GM19452 (cell line): ENCODE measurements around the gene MYH10.
"Not testable (repeated sequence)": the region's sequence is repeated elsewhere in the genome, so short reads cannot be mapped to it uniquely, and the experiment has no call there.

Experiments
- ATAC-seq: cut with Tn5 transposase; IDR thresholded peaks from one replicate; pipeline ENCODE4 v1.9.1; 2021; ENCODE audit not compliant: unreplicated experiment

The MYH10 gene

DNA sequence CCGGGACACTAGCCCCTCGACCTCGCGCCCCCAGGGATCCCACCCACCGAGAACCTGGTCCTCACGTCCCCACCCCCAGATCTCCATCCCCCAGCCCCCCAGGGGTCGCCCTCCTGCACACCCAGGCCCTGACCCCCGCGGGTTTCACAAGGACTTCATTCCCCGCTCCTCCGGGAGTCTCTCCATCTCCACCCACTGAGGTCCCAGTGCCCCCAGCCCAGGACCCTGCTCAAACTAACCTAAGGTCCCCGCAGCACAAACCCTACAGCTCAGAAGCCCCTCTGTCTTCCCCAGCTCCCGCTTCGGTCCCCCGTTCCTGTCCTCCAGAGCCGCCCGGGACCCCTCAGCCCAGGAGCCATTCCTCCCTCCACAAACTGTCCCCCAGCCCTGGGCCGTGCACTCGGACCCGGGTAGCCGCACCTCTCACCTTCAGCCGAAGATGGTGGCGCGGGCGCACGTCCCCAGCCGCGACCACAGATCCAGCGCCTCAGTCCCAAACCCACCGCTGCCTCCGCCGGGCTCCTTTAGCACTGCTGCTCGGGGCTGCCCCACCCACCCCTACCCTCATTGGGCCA, at the start of gene MYH10:
MYH10 (minus strand) TSS at position 499 of the 575 bp plus-strand sequence. CDS start 7,479 bp downstream, outside the sequence.
- ATAC-seq, result no peak

DNA sequence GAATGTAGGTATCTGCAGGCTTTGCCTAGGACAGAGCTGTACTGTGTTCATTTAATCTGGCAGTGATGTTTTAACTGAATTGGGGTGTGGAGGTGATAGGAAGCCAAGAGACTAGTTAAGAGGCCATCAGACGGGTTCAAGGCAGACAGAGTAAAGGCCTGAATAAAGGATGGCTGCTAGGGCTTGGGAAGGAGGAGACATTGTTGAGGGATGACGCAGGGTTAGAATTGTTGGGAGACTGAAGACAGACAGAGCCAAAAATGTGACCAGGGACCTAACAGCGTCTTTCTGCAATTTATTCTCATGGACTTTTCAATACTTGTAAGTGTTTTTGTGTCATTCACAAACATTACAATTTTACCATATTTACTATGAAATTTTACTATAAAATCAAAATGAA, 48.6 kb upstream of the MYH10 start:
- ATAC-seq, result no peak

DNA sequence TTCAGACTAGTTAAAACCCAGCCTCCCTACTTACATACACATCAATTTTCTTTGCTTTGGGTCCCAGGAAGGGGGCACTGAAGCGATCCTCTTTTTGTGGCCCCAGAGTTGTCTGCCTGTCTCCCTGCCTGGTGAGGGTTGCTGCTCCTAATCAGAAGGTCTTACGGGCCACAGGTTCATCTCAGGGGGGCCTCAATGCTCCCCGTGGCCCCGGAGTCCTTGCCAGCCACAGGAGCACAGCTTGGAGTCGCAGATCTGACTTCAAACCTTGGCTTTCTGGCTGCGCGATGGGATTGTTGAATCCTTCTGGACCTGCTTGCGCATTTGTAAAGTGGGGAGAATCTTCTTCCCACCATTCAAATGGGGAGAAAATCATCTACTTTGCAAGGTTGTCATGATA, 44.8 kb upstream of the MYH10 start:
- no peak for ATAC-seq

DNA sequence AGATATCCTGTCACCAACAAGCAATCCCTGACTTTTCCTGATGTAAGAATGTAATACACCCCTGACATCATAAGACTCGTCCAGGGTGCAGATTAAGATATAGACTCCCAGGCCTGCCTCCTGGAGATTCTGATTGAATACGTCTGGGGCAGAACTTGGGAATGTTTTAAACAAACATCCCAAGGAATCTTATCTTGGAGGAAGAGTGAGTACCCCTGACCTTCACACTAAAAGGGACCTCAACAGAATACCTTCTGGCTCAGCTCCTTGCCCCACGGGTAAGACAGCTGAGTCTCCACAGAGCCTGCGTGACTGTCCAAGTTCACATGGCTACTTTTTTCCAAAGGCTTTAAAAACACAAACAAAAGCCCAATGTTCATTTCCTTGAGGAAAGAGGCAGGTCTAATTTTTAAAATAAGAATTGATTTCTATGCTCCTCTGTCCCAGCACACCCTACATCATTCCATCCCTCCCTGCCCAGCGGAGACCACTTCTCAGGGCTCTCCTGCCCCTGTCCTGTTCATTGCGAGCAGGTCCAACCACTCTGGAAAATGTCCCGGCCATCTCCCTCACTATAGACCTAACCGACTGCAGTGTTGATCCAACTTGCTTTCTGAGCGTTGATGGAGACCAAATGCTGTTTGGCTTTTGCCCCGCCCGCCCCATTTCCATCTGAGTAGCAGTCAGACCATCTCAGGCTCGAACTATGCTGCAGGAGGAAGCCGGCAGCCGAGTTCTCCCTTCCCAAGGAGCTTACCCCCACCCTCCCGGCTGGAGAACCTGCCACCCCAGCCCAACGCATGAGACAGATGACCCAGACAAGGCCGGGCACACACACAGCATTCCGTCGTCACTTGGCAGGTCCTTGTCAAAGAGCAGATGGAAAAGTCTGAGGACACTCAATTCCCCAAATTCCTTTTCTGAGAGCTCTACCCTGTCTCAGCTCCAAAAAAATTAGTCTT, 44.1 kb upstream of the MYH10 start:
- ATAC-seq, result no peak

DNA sequence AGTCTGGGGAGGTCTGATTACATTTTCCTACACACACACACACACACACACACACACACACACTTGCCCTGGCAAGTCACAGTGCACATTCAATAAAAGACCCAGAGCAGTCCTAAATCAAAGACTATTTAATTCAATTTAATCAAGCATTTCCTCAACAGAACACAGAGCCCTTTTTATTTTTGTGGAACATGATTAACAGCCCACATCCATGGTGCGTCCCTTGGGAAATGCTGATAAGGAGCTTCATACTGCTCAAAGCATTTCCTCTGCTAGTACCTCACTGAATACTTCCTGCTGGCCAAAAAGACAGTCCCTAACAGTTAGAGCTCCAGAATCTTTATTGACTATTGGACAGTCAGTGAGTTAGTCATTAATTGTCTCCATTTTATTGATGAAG, 43.1 kb upstream of the MYH10 start:
- no peak for ATAC-seq

DNA sequence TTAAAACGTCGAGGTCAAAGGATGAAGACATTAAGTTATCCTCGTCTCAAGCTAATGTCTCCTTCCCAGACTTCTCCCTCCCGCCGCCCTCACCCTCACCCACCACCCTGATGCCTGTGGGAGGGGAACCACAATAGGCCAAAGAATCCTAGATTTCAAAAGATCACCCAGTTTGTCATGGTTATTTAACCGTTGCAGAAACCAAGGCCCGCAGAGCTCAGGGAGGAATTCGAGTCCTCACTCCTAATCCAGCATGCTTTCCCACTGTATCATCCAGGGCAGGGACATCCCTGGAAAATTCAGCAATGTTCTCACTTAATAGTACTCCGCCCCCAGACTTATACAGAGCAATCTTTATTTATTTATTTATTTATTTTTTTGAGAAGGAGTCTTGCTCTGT, 41.8 kb upstream of the MYH10 start:
- no peak for ATAC-seq

DNA sequence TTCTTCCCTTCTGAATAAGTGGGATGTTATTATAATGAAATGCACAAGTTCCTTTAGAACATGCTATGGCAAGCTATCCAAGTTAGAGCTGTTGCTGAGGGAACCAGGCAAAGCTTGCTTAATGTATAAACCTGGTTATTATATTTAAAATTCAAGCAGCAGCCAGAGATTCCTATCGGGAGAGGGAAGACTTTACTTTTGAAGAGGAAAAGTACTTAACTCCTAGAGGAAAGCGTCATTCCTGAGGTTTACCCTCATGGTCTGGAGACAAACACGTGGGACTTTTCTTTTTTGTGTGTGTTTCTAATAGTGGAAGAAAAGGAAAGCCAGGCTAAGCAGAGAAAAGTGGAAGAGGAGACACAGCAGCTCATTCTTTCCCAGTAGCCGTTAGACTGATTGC, 39.9 kb upstream of the MYH10 start:
- no peak for ATAC-seq

DNA sequence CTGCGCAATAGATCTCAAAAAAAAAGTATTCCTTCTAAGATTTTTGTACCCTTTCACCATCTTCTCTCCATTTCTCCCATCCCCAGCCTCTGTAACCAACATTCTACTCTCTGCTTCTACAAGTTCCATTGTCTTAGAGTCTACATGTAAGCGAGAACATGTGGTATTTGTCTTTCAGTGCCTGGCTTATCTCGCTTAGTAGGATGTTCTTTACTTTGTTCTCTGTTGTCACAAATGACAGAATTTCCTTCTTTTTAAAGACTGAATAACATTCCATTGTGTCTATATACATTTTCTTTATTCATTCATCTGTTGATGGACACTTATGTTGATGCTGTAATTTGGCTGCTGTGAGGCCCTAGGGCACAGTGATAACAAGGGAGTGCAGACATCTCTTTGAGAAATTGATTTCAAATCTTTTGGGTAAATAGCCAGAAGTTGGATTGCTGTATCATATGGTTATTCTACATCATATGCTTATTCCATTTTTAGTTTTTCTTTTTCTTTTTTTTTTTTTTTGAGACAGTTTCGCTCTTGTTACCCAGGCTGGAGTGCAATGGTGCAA, 37.7 kb upstream of the MYH10 start:
- no peak for ATAC-seq

DNA sequence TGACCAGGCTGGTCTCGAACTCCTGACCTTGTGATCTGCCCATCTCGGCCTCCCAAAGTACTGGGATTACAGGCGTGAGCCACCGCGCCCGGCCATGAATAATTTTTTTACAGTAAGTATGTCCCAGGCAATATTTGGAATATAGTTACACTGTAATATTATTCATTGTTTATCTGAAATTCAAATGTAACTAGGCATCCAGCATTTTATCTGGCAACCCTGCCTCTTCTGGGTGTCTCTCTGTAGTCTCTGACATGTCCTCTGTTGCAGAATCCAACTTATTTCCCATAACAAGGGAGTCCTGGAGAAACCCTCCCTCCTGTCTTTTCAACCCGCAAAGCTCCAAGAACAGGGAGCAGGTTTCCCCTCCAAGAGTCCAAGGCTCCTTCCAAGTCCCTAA, 36.9 kb upstream of the MYH10 start:
- no peak for ATAC-seq

DNA sequence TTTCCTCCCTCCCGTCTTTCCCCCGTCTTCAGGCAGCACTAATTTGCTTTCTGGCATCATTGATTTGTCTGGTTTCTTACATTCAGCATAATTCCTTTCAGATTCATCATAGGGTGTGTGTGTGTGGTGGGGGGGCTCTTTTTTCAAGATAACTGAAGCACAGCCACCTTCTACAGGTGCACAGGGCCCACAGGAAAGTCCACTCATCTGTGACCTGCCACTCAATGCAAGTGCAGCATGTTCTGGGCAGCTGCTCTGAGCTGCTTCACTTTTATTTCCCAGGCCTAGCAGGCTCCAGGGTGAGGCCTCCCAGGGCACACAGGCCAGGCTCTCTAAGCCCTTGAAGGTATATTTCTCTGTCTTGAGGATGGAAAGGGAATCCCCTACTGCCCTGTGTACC, 35.2 kb upstream of the MYH10 start:
- no peak for ATAC-seq

DNA sequence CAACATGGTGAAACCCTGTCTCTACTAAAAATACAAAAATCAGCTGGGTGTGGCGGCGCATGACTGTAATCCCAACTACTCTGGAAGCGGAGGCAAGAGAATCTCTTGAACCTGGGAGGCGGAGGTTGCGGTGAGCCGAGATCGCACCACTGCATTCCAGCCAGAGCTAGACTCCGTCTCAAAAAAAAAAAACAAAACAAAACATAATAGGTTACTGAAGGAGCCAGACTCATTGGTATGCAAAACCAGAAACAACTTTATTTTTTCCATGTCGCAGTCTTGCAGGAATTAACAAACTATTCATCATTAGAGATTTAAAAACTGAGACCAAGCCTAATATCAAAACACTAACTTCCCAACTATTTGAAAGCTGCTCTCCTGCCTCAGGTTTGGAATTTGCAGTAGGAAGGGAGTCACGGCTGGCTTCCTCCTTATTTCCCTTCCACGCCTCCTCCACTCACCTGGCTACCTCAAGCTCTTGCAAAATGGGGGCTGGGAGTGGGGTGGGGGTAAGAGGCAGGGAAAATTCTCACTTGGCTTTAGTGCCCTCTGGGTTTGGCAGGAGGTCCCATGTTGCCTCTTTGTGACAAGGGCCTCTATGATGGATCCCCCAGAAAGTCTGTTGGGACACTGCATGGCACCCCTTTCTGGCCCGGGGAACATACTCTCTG, 34.1 kb upstream of the MYH10 start:
- no peak for ATAC-seq

DNA sequence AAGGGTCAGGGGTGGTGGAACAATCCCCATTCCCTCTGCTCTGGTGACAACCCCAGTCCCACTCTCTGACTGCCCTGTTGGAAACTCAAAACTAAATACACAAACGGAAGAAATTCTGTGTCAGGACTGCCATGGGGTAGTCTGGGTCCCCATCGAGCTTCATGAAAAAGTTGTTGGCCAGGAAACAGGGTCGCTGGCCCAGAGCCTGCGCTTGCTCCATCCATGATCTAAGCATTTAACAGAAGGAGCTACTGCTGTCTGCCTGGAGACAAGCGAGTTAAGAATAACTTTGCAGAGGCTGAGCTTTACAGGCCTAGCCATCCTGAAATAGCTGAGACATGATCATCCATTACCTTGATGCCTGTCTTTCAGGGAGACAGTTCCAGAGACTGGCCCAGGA, 32.4 kb upstream of the MYH10 start:
- ATAC-seq, result no peak

DNA sequence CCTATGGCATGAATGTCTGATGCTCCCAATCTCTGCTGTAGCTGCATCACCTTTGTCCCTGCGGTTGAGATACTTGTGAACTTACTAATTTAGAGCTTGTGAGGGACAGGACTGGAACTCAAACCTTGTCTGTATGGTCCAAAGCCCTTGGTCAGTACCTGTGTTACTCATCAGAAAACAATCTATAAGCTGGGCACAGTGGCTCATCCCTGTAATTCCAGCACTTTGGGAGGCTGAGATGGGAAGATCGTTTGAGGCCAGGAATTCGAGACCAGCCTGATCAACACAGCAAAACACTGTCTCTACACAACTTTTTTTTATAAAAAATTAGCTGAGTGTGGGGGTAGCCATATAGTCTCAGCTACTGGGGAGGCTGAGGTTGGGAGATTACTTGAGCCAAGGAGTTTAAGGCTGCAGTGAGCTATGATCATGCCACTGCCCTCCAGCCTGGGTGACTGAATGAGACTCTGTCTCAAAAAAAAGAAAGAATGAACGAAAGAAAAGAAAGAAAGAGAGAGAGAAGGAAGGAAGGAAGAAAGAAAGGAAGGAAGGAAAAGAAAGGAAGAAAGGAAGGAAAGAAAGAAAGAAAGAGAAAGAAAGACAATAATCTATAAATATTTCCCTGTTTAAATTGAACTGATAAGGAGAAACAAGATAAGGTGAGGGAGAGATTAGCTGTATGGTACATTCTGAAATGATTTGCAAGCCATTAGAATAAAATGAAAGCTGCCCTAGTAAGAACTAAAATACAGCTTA, 31.7 kb upstream of the MYH10 start:
- no peak for ATAC-seq

DNA sequence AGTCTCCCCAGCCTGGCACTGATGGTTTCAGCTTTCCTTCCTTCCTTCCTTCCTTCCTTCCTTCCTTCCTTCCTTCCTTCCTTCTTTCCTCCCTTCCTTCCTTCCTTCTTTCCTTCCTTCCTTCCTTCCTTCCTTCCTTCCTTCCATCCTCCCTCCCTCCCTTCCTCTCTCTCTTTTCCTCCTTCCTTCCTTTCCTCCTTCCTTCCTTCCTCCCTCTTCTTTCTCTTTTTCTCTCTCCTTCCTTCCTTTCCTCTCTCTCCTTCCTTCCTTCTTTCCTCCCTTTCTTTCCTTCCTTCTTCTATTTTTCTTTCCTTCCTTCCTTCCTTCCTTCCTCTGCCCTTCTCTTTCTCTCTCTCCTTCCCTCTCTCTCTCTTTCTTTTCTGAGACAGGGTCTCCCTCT, 30.2 kb upstream of the MYH10 start:
- ATAC-seq, result not testable (repeated sequence)

DNA sequence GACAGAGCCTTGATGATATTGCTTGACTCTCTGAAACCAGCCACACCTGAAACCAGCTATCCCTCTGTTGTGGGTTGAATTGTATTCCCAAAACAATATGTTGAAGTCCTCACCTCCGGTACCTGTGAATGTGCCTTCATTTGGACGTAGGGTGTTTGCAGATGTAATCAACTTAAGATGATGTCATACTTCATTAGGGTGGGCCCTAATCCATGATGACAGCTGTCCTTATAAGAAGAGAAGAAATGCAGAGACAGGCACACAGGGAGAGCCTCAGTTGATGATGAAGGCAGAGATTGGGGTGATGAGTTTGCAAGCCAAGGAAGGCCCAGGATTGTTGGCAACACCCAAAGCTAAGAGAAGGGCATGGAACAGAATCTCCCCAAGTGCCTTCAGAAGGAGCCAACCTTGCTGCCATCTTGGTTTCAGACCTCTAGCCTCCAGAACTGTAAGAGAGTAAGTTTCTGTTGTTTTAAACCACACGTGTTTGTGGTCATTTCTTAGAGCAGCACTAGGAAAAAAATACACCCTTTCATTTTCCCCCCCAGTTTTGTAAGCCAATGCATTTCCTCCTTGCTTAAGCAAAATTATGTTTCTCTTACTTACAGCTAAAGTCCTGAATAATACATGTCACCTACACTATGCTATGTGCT, 29.4 kb upstream of the MYH10 start:
- no peak for ATAC-seq

DNA sequence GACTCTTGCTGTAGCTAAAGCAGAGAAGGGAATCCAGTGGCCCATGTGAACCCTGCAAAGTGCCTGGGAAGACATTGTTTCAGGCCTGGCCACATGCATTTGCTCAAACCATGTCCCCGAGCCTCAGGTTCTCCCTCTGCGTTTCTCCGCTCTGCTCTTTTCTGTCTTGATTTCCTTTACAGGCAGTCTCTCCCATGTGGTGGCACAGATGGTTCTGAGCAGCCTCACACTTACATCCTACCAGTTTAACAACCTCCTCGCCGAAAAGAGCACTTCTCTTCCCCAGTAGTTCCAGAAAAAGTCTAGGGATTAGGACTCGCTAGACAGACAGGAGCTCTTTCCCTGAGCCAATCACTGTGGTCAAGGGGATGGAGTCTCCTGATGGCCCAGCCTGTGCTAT, 28.3 kb upstream of the MYH10 start:
- no peak for ATAC-seq

DNA sequence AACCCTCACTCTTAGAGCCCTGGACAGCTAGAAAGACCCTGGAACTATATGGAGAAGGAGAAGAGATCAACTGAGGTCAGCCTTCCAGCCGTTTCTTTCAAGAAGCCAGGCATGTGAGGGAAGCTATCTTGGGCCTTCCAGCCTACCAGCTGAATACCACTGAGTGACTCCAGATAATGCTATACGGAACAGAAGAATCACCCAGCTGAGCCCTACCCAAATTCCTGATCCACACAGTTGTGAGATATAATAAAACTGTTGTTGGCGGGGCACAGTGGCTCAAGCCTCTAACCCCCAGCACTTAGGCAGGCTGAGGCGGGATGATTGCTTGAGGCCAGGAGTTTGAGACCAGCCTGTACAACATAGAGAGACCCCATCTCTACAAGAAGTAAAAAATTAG, 26.2 kb upstream of the MYH10 start:
- ATAC-seq, result no peak

DNA sequence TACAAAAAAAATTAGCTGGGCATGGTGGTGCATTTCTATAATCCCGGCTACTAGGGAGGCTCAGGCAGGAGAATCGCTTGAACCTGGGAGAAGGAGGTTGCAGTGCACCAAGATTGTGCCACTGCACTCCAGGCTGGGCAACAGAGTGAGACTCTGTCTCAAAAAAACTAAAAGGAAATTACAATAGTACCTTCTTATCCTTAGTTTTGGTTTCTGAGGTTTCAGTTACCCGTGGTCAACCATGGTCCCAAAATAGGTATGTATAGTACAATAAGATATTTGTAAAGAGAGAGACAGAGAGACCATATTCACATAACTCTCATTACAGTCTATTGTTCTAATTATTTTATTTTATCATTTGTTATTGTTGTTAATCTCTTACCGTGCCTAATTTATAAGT, 24.3 kb upstream of the MYH10 start:
- no peak for ATAC-seq

DNA sequence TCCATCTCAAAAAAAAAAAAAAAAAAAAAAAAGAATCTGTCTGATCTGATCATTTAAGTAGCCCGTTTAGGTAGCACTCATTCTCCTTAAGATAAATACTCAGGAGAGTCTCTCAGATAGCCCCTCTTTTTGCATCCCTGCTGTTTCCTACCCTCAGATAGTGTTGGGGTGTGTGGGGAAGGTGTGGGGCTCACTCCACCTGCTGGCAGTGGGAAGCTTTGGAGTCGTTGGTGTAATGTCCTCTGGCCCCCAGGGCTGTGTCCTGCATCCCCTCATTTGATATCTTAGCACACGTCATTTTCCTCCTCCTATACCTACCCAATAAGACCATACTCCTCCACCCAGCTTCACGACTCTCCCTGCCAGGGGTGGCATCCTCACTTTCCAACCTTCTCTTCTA, 20.5 kb upstream of the MYH10 start:
- no peak for ATAC-seq

DNA sequence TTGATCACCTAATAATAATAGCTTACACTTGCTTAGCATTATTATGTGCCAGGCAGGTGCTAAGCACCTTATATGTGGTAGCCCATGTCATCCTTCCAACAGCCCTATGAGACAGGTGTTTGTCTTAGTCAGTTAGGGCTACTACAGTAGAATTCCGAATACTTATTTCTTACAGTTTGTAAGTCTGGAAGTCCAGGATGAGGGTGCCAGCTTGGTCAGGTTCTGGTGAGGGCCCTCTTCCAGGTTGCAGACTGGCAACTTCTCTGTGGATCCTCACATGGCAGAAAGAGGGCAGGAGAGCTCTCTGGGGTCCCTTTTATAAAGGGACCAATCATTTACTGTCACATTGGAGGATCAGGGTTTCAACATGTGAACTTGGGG, 19.6 kb upstream of the MYH10 start:
- ATAC-seq, result no peak
